Measurements from ENCODE around the gene ANP32B. TPM values are rescaled to one million over a fixed set of nuclear protein-coding genes. Genes with fewer than 3 reads are reported as not detected.

The ANP32B gene
- total RNA-seq, 1 donor from 2014 or later: 98.5 TPM

GRCh38 chr9:98002808-98003207, 19.7 kb downstream of the ANP32B start:
- Mint-ChIP-seq H3K36me3 (ENCODE audit: low read depth, unreplicated experiment) (peaks cover 18% of the 10 kb centered on the region), H3K27ac (ENCODE audit: unreplicated experiment) (no peak overlapping the region), H3K9me3 (ENCODE audit: unreplicated experiment) (no peaks in the 10 kb centered on the region), H3K4me3 (ENCODE audit: unreplicated experiment) (no peak overlapping the region), H3K4me1 (ENCODE audit: low read depth, unreplicated experiment) (no peaks in the 10 kb centered on the region), H3K27me3 (ENCODE audit: low read depth, unreplicated experiment) (no peaks in the 10 kb centered on the region)
- Histone ChIP-seq H3K9me3 (ENCODE audit: insufficient read depth, low read depth, low read length) (no peaks in the 10 kb centered on the region), H3K27me3 (ENCODE audit: insufficient read depth, low read length) (no peaks in the 10 kb centered on the region), H3K27ac (ENCODE audit: low read depth, low read length) (no peak overlapping the region), H2AFZ (ENCODE audit: low read depth, low read length) (no peak overlapping the region), H3K4me2 (ENCODE audit: low read length) (no peak overlapping the region), H3K36me3 (ENCODE audit: insufficient read depth, low read length) (peaks cover 30% of the 10 kb centered on the region), H3K4me1 (ENCODE audit: insufficient read depth, low read length) (no peaks in the 10 kb centered on the region), H3K4me3 (ENCODE audit: insufficient read depth, low read depth, low read length) (no peak overlapping the region), H3K79me2 (ENCODE audit: insufficient read depth, low read length) (peaks cover 71% of the 10 kb centered on the region), H3K9ac (ENCODE audit: low read length) (no peak overlapping the region), H4K20me1 (ENCODE audit: insufficient read depth, low read length) (peaks cover 56% of the 10 kb centered on the region)
- DNase-seq (ENCODE audit: low read depth) (no peak), FAIRE-seq (no peak)
- no peak for TF ChIP-seq CTCF (IDR thresholded peaks at IDR 0.05; ENCODE audit: insufficient read depth, low read depth, low read length)
- no peak for TF ChIP-seq EZH2 (IDR thresholded peaks at IDR 0.05; ENCODE audit: insufficient read depth, low read length)

GRCh38 chr9:98006127-98006796, 23.1 kb downstream of the ANP32B start:
- peaks cover 65% of the 10 kb centered on the region for H3K79me2 ChIP-seq (ENCODE audit: insufficient read depth, low read length)
- H3K9me3 ChIP-seq (ENCODE audit: insufficient read depth, low read depth, low read length): no peaks in the 10 kb centered on the region
- peaks cover 63% of the 10 kb centered on the region for H4K20me1 ChIP-seq (ENCODE audit: insufficient read depth, low read length)
- DNase-seq (ENCODE audit: low read depth): peak; percentile 10
- H3K27ac Mint-ChIP-seq (ENCODE audit: unreplicated experiment): no peak overlapping the region
- H3K9me3 Mint-ChIP-seq (ENCODE audit: unreplicated experiment): no peaks in the 10 kb centered on the region
- no peak for FAIRE-seq
- H3K36me3 ChIP-seq (ENCODE audit: insufficient read depth, low read length): peaks cover 33% of the 10 kb centered on the region
- H3K27ac ChIP-seq (ENCODE audit: low read depth, low read length): no peak overlapping the region
- H3K4me1 ChIP-seq (ENCODE audit: insufficient read depth, low read length): peaks cover 12% of the 10 kb centered on the region
- no peak overlapping the region for H3K9ac ChIP-seq (ENCODE audit: low read length)
- no peak overlapping the region for H3K4me3 Mint-ChIP-seq (ENCODE audit: unreplicated experiment)
- TF ChIP-seq EZH2 (IDR thresholded peaks at IDR 0.05; ENCODE audit: insufficient read depth, low read length) (no peak), CTCF (IDR thresholded peaks at IDR 0.05; ENCODE audit: insufficient read depth, low read depth, low read length) (no peak)
- H2AFZ ChIP-seq (ENCODE audit: low read depth, low read length): no peak overlapping the region
- no peak overlapping the region for H3K4me3 ChIP-seq (ENCODE audit: insufficient read depth, low read depth, low read length)
- H3K27me3 ChIP-seq (ENCODE audit: insufficient read depth, low read length): no peaks in the 10 kb centered on the region
- H3K4me1 Mint-ChIP-seq (ENCODE audit: low read depth, unreplicated experiment): peaks cover 7% of the 10 kb centered on the region
- peaks cover 20% of the 10 kb centered on the region for H3K36me3 Mint-ChIP-seq (ENCODE audit: low read depth, unreplicated experiment)
- no peaks in the 10 kb centered on the region for H3K27me3 Mint-ChIP-seq (ENCODE audit: low read depth, unreplicated experiment)
- no peak overlapping the region for H3K4me2 ChIP-seq (ENCODE audit: low read length)

GRCh38 chr9:98007251-98007928, 24.2 kb downstream of the ANP32B start:
- FAIRE-seq (no peak), DNase-seq (ENCODE audit: low read depth) (no peak)
- H3K4me3 Mint-ChIP-seq (ENCODE audit: unreplicated experiment): no peak overlapping the region
- Histone ChIP-seq H4K20me1 (ENCODE audit: insufficient read depth, low read length) (peaks cover 57% of the 10 kb centered on the region), H3K4me2 (ENCODE audit: low read length) (no peak overlapping the region), H3K4me3 (ENCODE audit: insufficient read depth, low read depth, low read length) (no peak overlapping the region), H3K9ac (ENCODE audit: low read length) (no peak overlapping the region), H3K36me3 (ENCODE audit: insufficient read depth, low read length) (peaks cover 41% of the 10 kb centered on the region), H3K79me2 (ENCODE audit: insufficient read depth, low read length) (peaks cover 54% of the 10 kb centered on the region), H3K4me1 (ENCODE audit: insufficient read depth, low read length) (peaks cover 12% of the 10 kb centered on the region), H3K27me3 (ENCODE audit: insufficient read depth, low read length) (no peaks in the 10 kb centered on the region), H2AFZ (ENCODE audit: low read depth, low read length) (no peak overlapping the region), H3K27ac (ENCODE audit: low read depth, low read length) (no peak overlapping the region), H3K9me3 (ENCODE audit: insufficient read depth, low read depth, low read length) (no peaks in the 10 kb centered on the region)
- TF ChIP-seq EZH2 (IDR thresholded peaks at IDR 0.05; ENCODE audit: insufficient read depth, low read length) (no peak), CTCF (IDR thresholded peaks at IDR 0.05; ENCODE audit: insufficient read depth, low read depth, low read length) (no peak)
- H3K4me1 Mint-ChIP-seq (ENCODE audit: low read depth, unreplicated experiment): peaks cover 7% of the 10 kb centered on the region
- H3K27me3 Mint-ChIP-seq (ENCODE audit: low read depth, unreplicated experiment): no peaks in the 10 kb centered on the region
- no peaks in the 10 kb centered on the region for H3K9me3 Mint-ChIP-seq (ENCODE audit: unreplicated experiment)
- H3K36me3 Mint-ChIP-seq (ENCODE audit: low read depth, unreplicated experiment): peaks cover 20% of the 10 kb centered on the region
- no peak overlapping the region for H3K27ac Mint-ChIP-seq (ENCODE audit: unreplicated experiment)

All from astrocyte (in vitro differentiated cells and primary cell).